SU-DHL-6 (cell line): Measurements from ENCODE around the gene EXOC5.

Source experiments
- H2AFZ ChIP-seq: fragments of 200-600 bp; sonication (generic); 2 replicates; pipeline ENCODE4 v1.6.1; 2014; ENCODE audit warnings: low read depth, mild to moderate bottlenecking, moderate library complexity, mixed read lengths, antibody characterized with exemption, low read length; ENCODE audit not compliant: severe bottlenecking
- H3F3A ChIP-seq: fragments of 200-600 bp; shearing (Covaris generic); 2 replicates; pipeline ENCODE4 v1.6.0; 2016; ENCODE audit warnings: antibody characterized with exemption, mild to moderate bottlenecking; ENCODE audit not compliant: insufficient read depth
- H3K27ac ChIP-seq: fragments of 200-600 bp; sonication (generic); 2 replicates; pipeline ENCODE4 v1.5.1; 2016; ENCODE audit warnings: low read depth, mild to moderate bottlenecking, low read length, moderate library complexity, mixed read lengths
- H3K27me3 ChIP-seq: fragments of 200-600 bp; sonication (generic), shearing (Covaris generic); 2 replicates; pipeline ENCODE4 v1.6.0; 2014; ENCODE audit warnings: mild to moderate bottlenecking, low read length
- H3K36me3 ChIP-seq: fragments of 200-600 bp; sonication (generic); 2 replicates; pipeline ENCODE4 v1.6.1; 2014; ENCODE audit warnings: mild to moderate bottlenecking, low read length, mixed read lengths
- H3K4me2 ChIP-seq: fragments of 300-600, 200-600 bp; shearing (Covaris generic), sonication (generic); 2 replicates; pipeline ENCODE4 v1.6.0; 2014; ENCODE audit warnings: low read length, low read depth, mild to moderate bottlenecking; ENCODE audit not compliant: poor library complexity, severe bottlenecking
- H3K4me3 ChIP-seq: fragments of 200-600 bp; sonication (generic); 2 replicates; pipeline ENCODE4 v1.5.1; 2014; ENCODE audit warnings: antibody characterized with exemption, low read length, mild to moderate bottlenecking, mixed read lengths; ENCODE audit not compliant: insufficient read depth, poor library complexity, severe bottlenecking
- H3K79me2 ChIP-seq: fragments of 200-600 bp; sonication (generic); 2 replicates; pipeline ENCODE4 v1.6.1; 2014; ENCODE audit warnings: mild to moderate bottlenecking, low read length, moderate library complexity; ENCODE audit not compliant: insufficient read depth
- H3K9ac ChIP-seq: fragments of 200-600 bp; sonication (generic); 2 replicates; pipeline ENCODE4 v1.7.0; 2014; ENCODE audit warnings: mild to moderate bottlenecking, low read length
- H3K9me2 ChIP-seq: fragments of 200-600 bp; sonication (generic); replicated peaks from 2 replicates; pipeline ENCODE4 v1.6.1; 2014; ENCODE audit warnings: low read length; ENCODE audit not compliant: insufficient read depth
- H3K9me3 ChIP-seq: fragments of 200-600 bp; sonication (generic); 2 replicates; pipeline ENCODE4 v1.6.1; 2014; ENCODE audit warnings: low read length, mixed read lengths; ENCODE audit not compliant: insufficient read depth
- H4K20me1 ChIP-seq: fragments of 200-600 bp; sonication (generic); 2 replicates; pipeline ENCODE4 v1.6.1; 2014; ENCODE audit warnings: low read depth, mild to moderate bottlenecking, antibody characterized with exemption, low read length, moderate library complexity, mixed read lengths
- CTCF ChIP-seq: fragments of 200-600 bp; sonication (generic); IDR thresholded peaks from one replicate; pipeline ENCODE4 v1.5.1; 2017; ENCODE audit warnings: antibody characterized with exemption, mild to moderate bottlenecking, low read length, moderate library complexity; ENCODE audit not compliant: insufficient read depth, poor library complexity, severe bottlenecking
- EZH2phosphoT487 ChIP-seq: fragments of 200-600 bp; sonication (generic), shearing (Covaris generic); conservative IDR thresholded peaks from 2 replicates; pipeline ENCODE4 v1.6.1; 2018; ENCODE audit warnings: mild to moderate bottlenecking, antibody characterized with exemption, low read length, moderate library complexity, mixed read lengths

The EXOC5 gene

GRCh38 chr14:57275023-57275664 lies 6.4 kb upstream of the EXOC5 start:
- Histone ChIP-seq H3K9ac (no peak overlapping the region), H3K27me3 (no peaks in the 10 kb centered on the region), H4K20me1 (peaks cover 4% of the 10 kb centered on the region; the same call in 1 of the 2 replicates), H3K4me3 (no peak overlapping the region), H3K9me2 (no peaks in the 10 kb centered on the region), H3K9me3 (no peaks in the 10 kb centered on the region), H3K27ac (no peak overlapping the region), H2AFZ (no peak overlapping the region), H3K4me2 (no peak overlapping the region), H3F3A (no peaks in the 10 kb centered on the region), H3K79me2 (peaks cover 73% of the 10 kb centered on the region), H3K36me3 (peaks cover 23% of the 10 kb centered on the region; the same call in 1 of the 2 replicates)
- no peak for TF ChIP-seq EZH2phosphoT487
- TF ChIP-seq CTCF: no peak

- Histone ChIP-seq H3K4me2 (no peak overlapping the region), H4K20me1 (peaks cover 4% of the 10 kb centered on the region; the same call in 1 of the 2 replicates), H3F3A (peaks cover under 1% of the 10 kb centered on the region; the same call in 1 of the 2 replicates), H3K27ac (no peak overlapping the region), H3K36me3 (peaks cover 23% of the 10 kb centered on the region; the same call in 1 of the 2 replicates), H3K9me3 (no peaks in the 10 kb centered on the region), H3K9ac (no peak overlapping the region), H3K4me3 (no peak overlapping the region), H3K79me2 (peaks cover 79% of the 10 kb centered on the region), H3K9me2 (no peaks in the 10 kb centered on the region), H2AFZ (no peak overlapping the region), H3K27me3 (no peaks in the 10 kb centered on the region)
- TF ChIP-seq CTCF (no peak), EZH2phosphoT487 (no peak)
Observed at GRCh38 chr14:57274551-57274950, 5.8 kb upstream of the EXOC5 start.

- H3K9me3 ChIP-seq: no peaks in the 10 kb centered on the region
- H3K79me2 ChIP-seq: peaks cover 86% of the 10 kb centered on the region
- H3K36me3 ChIP-seq: peaks cover 23% of the 10 kb centered on the region; the same call in 1 of the 2 replicates
Observed at GRCh38 chr14:57273236-57273635, 4.5 kb upstream of the EXOC5 start.

More at GRCh38 chr14:57273236-57273635, 4.5 kb upstream of the EXOC5 start:
- no peaks in the 10 kb centered on the region for H3K9me2 ChIP-seq
- H3K27ac ChIP-seq: no peak overlapping the region
- no peaks in the 10 kb centered on the region for H3K27me3 ChIP-seq
- peaks cover 8% of the 10 kb centered on the region for H3F3A ChIP-seq
- TF ChIP-seq EZH2phosphoT487 (no peak), CTCF (no peak)
- no peak overlapping the region for H3K4me3 ChIP-seq
- no peak overlapping the region for H3K9ac ChIP-seq
- H4K20me1 ChIP-seq: peaks cover 4% of the 10 kb centered on the region; the same call in 1 of the 2 replicates
- H2AFZ ChIP-seq: no peak overlapping the region
- no peak overlapping the region for H3K4me2 ChIP-seq
